ENCODE measurements around the gene CMTM2. TPM values are rescaled to one million over a fixed set of nuclear protein-coding genes. Genes with fewer than 3 reads are reported as not detected.

Gene CMTM2
- total and polyA plus RNA-seq, 9 of the 15 experiments (the other 6 are each of a cell fraction or from before 2014, with no cell fraction given) = not detected

DNA sequence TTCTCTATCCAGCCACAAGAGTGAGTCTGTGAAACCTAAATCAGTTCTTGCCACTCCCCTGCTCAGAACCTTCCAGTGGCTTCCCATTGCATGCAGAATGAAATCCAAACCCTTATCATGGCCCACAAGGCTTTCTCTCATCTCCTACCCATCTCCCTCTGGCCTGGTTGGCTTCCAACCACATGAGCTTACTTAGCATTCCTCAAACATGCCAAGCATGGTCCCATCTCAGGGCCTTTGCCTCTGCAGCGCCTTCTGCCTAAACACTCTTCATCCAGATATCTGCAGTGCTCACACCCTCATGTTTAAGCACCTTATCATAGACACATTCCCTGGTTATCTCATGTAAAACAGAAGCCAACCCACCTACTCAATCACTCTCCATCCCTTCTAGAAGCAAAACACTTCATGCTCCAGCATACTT lies 44.9 kb upstream of the CMTM2 start (continued):
- TF ChIP-seq PYGO2 (tag; IDR thresholded peaks at IDR 0.05) (no peak), PPARD (CRISPR knock-in tag; IDR thresholded peaks at IDR 0.05) (no peak), ZNF134 (CRISPR knock-in tag; conservative IDR thresholded peaks at IDR 0.05) (no peak), CBX5 (IDR thresholded peaks at IDR 0.05; ENCODE audit: borderline replicate concordance, low read depth) (no peak), TSC22D4 (tag; IDR thresholded peaks at IDR 0.05) (no peak), ZFPM2 (CRISPR knock-in tag; IDR thresholded peaks at IDR 0.05) (no peak), FOXP1 (CRISPR knock-in tag; IDR thresholded peaks at IDR 0.05) (no peak), GTF2A2 (tag; IDR thresholded peaks at IDR 0.05) (no peak), RBM25 (IDR thresholded peaks at IDR 0.05; ENCODE audit: low read depth, low read length, severe bottlenecking) (no peak), FOXM1 (IDR thresholded peaks at IDR 0.05; ENCODE audit: low read depth) (peak; percentile 51; the same call in 1 of the 2 replicates), FOXM1 (CRISPR knock-in tag; IDR thresholded peaks at IDR 0.05; ENCODE audit: low read depth) (no peak), FOS (IDR thresholded peaks at IDR 0.05; ENCODE audit: extremely low read depth, insufficient read length) (no peak), ZNF124 (CRISPR knock-in tag; IDR thresholded peaks at IDR 0.05) (no peak), ZFP36 (IDR thresholded peaks at IDR 0.05; ENCODE audit: low read depth, low read length, partially characterized antibody) (no peak), TAF7 (tag; IDR thresholded peaks at IDR 0.05) (no peak)
- TF ChIP-seq, protein P1, sequence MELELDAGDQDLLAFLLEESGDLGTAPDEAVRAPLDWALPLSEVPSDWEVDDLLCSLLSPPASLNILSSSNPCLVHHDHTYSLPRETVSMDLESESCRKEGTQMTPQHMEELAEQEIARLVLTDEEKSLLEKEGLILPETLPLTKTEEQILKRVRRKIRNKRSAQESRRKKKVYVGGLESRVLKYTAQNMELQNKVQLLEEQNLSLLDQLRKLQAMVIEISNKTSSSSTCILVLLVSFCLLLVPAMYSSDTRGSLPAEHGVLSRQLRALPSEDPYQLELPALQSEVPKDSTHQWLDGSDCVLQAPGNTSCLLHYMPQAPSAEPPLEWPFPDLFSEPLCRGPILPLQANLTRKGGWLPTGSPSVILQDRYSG (tag; conservative IDR thresholded peaks at IDR 0.05; ENCODE audit: low read depth) = no peak
- TF ChIP-seq, protein P2, sequence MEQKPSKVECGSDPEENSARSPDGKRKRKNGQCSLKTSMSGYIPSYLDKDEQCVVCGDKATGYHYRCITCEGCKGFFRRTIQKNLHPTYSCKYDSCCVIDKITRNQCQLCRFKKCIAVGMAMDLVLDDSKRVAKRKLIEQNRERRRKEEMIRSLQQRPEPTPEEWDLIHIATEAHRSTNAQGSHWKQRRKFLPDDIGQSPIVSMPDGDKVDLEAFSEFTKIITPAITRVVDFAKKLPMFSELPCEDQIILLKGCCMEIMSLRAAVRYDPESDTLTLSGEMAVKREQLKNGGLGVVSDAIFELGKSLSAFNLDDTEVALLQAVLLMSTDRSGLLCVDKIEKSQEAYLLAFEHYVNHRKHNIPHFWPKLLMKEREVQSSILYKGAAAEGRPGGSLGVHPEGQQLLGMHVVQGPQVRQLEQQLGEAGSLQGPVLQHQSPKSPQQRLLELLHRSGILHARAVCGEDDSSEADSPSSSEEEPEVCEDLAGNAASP (IDR thresholded peaks at IDR 0.05) = no peak
- TF ChIP-seq, protein P3, sequence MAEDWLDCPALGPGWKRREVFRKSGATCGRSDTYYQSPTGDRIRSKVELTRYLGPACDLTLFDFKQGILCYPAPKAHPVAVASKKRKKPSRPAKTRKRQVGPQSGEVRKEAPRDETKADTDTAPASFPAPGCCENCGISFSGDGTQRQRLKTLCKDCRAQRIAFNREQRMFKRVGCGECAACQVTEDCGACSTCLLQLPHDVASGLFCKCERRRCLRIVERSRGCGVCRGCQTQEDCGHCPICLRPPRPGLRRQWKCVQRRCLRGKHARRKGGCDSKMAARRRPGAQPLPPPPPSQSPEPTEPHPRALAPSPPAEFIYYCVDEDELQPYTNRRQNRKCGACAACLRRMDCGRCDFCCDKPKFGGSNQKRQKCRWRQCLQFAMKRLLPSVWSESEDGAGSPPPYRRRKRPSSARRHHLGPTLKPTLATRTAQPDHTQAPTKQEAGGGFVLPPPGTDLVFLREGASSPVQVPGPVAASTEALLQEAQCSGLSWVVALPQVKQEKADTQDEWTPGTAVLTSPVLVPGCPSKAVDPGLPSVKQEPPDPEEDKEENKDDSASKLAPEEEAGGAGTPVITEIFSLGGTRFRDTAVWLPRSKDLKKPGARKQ (CRISPR knock-in tag; IDR thresholded peaks at IDR 0.05) = no peak
- TF ChIP-seq, protein P4, sequence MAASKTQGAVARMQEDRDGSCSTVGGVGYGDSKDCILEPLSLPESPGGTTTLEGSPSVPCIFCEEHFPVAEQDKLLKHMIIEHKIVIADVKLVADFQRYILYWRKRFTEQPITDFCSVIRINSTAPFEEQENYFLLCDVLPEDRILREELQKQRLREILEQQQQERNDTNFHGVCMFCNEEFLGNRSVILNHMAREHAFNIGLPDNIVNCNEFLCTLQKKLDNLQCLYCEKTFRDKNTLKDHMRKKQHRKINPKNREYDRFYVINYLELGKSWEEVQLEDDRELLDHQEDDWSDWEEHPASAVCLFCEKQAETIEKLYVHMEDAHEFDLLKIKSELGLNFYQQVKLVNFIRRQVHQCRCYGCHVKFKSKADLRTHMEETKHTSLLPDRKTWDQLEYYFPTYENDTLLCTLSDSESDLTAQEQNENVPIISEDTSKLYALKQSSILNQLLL (CRISPR knock-in tag; IDR thresholded peaks at IDR 0.05; ENCODE audit: borderline replicate concordance) = no peak
- TF ChIP-seq, protein P5, sequence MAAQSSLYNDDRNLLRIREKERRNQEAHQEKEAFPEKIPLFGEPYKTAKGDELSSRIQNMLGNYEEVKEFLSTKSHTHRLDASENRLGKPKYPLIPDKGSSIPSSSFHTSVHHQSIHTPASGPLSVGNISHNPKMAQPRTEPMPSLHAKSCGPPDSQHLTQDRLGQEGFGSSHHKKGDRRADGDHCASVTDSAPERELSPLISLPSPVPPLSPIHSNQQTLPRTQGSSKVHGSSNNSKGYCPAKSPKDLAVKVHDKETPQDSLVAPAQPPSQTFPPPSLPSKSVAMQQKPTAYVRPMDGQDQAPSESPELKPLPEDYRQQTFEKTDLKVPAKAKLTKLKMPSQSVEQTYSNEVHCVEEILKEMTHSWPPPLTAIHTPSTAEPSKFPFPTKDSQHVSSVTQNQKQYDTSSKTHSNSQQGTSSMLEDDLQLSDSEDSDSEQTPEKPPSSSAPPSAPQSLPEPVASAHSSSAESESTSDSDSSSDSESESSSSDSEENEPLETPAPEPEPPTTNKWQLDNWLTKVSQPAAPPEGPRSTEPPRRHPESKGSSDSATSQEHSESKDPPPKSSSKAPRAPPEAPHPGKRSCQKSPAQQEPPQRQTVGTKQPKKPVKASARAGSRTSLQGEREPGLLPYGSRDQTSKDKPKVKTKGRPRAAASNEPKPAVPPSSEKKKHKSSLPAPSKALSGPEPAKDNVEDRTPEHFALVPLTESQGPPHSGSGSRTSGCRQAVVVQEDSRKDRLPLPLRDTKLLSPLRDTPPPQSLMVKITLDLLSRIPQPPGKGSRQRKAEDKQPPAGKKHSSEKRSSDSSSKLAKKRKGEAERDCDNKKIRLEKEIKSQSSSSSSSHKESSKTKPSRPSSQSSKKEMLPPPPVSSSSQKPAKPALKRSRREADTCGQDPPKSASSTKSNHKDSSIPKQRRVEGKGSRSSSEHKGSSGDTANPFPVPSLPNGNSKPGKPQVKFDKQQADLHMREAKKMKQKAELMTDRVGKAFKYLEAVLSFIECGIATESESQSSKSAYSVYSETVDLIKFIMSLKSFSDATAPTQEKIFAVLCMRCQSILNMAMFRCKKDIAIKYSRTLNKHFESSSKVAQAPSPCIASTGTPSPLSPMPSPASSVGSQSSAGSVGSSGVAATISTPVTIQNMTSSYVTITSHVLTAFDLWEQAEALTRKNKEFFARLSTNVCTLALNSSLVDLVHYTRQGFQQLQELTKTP (IDR thresholded peaks at IDR 0.05; ENCODE audit: low read depth in 1 of 2, partially characterized antibody in 2 of 2) = no peak

Data from K562 (cell line).